NT2/D1 (cell line): ENCODE results near the gene KRTAP4-11.
"Not testable (repeated sequence)": the region's sequence is repeated elsewhere in the genome, so short reads cannot be mapped to it uniquely, and the experiment has no call there.

ENCODE experiments used
- DNase-seq: peaks from one replicate; pipeline ENCODE4 v3.0.0-alpha.2; 2011; ENCODE audit warnings: low read depth, low spot score
- H3K27me3 ChIP-seq: 2 replicates; pipeline ENCODE4 v1.6.0; 2011; ENCODE audit warnings: mild to moderate bottlenecking; ENCODE audit not compliant: insufficient read length, insufficient read depth
- H3K36me3 ChIP-seq: 2 replicates; pipeline ENCODE4 v1.6.1; 2011; ENCODE audit warnings: mild to moderate bottlenecking, low read length, mixed read lengths; ENCODE audit not compliant: insufficient read depth, insufficient read length
- H3K4me1 ChIP-seq: 2 replicates; pipeline ENCODE4 v1.5.1; 2011; ENCODE audit not compliant: insufficient read depth, insufficient read length
- H3K4me3 ChIP-seq: 2 replicates; pipeline ENCODE4 v1.5.1; 2011; ENCODE audit warnings: low read depth; ENCODE audit not compliant: insufficient read length
- H3K9ac ChIP-seq: 2 replicates; pipeline ENCODE4 v1.6.0; 2011; ENCODE audit warnings: low read depth; ENCODE audit not compliant: insufficient read length
- H3K9me3 ChIP-seq: 2 replicates; pipeline ENCODE4 v1.5.1; 2011; ENCODE audit warnings: mild to moderate bottlenecking, low read length; ENCODE audit not compliant: insufficient read depth
- SUZ12 ChIP-seq: IDR thresholded peaks from 2 replicates; pipeline ENCODE4 v1.6.1; 2011; ENCODE audit not compliant: insufficient read length, insufficient read depth; ENCODE audit errors: extremely low read depth
- YY1 ChIP-seq: IDR thresholded peaks from 2 replicates; pipeline ENCODE4 v1.6.1; 2011; ENCODE audit not compliant: insufficient read length, insufficient read depth
- ZNF274 ChIP-seq: IDR thresholded peaks from 2 replicates; pipeline ENCODE4 v1.6.1; 2011; ENCODE audit warnings: mild to moderate bottlenecking, low read depth, low read length

Gene KRTAP4-11

DNA sequence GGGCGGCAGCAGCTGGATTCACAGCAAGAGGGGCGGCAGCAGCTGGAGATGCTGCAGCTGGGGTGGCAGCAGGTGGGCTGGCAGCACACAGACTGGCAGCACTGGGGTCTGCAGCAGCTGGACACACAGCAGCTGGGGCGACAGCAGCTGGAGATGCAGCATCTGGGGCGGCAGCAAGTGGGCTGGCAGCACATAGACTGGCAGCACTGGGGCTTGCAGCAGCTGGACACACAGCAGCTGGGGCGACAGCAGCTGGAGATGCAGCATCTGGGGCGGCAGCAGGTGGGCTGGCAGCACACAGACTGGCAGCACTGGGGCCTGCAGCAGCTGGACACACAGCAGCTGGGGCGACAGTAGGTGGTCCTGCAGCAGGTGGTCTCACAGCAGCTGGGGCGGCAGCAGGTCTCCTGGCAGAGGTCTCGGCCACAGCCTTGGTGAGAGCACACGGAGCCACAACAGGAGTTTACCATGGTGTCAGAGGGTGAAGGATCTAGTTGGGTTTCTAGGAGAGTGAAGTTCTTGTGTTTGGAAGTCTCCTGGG is at the start of gene KRTAP4-11:
KRTAP4-11 (minus strand) TSS at position 528 of the 541 bp plus-strand sequence; CDS start at position 470, 58 bp downstream.
- DNase-seq, H3K4me1 ChIP-seq: not testable (repeated sequence)

GRCh38 chr17:41167561-41167960 is 49.4 kb upstream of the KRTAP4-11 start:
- H3K9ac ChIP-seq, result no peak overlapping the region

More for the DNA sequence above, at the start of gene KRTAP4-11:
- H3K27me3 ChIP-seq, H3K36me3 ChIP-seq, H3K4me3 ChIP-seq, H3K9ac ChIP-seq: not testable (repeated sequence)
- H3K9me3 ChIP-seq, result peaks cover 17% of the 10 kb centered on the region

GRCh38 chr17:41163828-41164227 is 45.7 kb upstream of the KRTAP4-11 start:
- no peak overlapping the region for H3K4me3 ChIP-seq
- H3K9ac ChIP-seq, result no peak overlapping the region
- H3K4me1 ChIP-seq, result no peaks in the 10 kb centered on the region
- no peak for TF ChIP-seq ZNF274
- TF ChIP-seq SUZ12, result no peak
- no peak for TF ChIP-seq YY1
- no peaks in the 10 kb centered on the region for H3K36me3 ChIP-seq
- H3K9me3 ChIP-seq, result no peaks in the 10 kb centered on the region
- no peaks in the 10 kb centered on the region for H3K27me3 ChIP-seq
- DNase-seq, result no peak

More at GRCh38 chr17:41167561-41167960, 49.4 kb upstream of the KRTAP4-11 start:
- Histone ChIP-seq H3K36me3 (no peaks in the 10 kb centered on the region), H3K4me1 (no peaks in the 10 kb centered on the region), H3K27me3 (no peaks in the 10 kb centered on the region), H3K4me3 (no peak overlapping the region), H3K9me3 (no peaks in the 10 kb centered on the region)
- no peak for TF ChIP-seq ZNF274
- TF ChIP-seq SUZ12, result no peak
- TF ChIP-seq YY1, result no peak
- DNase-seq, result no peak

DNA sequence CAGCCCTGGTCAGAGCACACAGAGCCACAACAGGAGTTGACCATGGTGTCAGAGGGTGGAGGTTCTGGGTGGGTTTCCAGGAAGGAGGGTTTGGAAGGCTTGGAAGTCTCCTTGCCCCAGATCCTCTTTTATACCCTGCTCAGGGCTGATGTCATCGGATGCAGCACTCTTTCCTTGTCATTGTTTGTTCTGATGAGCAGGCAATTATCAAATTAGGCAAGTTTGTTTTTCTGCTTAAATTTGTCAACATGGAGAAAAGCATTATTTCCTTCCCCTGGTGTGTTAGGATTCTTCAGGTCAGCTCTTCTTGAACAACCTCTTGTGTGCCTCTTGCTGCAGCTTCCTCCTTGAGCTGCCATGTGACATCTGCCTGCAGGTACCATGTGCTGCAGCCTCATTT is 42.5 kb upstream of the KRTAP4-11 start, which contains the start of gene KRTAP4-4:
KRTAP4-4 (minus strand) TSS at position 101 of the 400 bp plus-strand sequence; CDS start at position 44, 57 bp downstream.
- Histone ChIP-seq H3K9me3 (no peaks in the 10 kb centered on the region), H3K27me3 (no peaks in the 10 kb centered on the region), H3K4me1 (no peaks in the 10 kb centered on the region), H3K9ac (no peak within 1 kb of the TSS), H3K36me3 (no peaks in the 10 kb centered on the region), H3K4me3 (no peak within 1 kb of the TSS)
- no peak for DNase-seq
- no peak for TF ChIP-seq ZNF274
- TF ChIP-seq YY1, result no peak
- TF ChIP-seq SUZ12, result no peak

- not testable (repeated sequence) for H3K27me3 ChIP-seq
These were observed 42.0 kb upstream of the KRTAP4-11 start for GRCh38 chr17:41160190-41160589.

DNA sequence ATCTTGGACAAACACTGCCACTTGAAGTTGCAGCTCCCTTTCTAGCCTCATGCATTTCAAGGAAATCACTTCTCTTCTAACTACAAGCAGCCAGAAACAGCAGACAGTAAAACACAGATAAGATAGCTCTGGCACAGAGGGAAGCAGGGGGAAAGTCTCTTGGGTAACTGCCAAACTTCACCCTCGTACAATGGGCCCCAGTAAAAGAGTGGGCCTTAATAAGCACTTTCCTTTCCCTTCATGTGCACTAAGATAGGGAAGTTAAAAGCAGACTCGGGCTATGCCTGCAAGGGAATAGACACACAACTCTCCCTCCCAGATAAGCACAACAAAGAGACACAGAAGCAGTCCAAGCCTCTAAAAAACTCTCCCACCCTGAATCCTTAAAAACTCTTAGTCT is 35.7 kb upstream of the KRTAP4-11 start:
- Histone ChIP-seq H3K36me3 (no peaks in the 10 kb centered on the region), H3K4me3 (no peak overlapping the region), H3K4me1 (no peaks in the 10 kb centered on the region), H3K9me3 (no peaks in the 10 kb centered on the region), H3K9ac (no peak overlapping the region), H3K27me3 (no peaks in the 10 kb centered on the region)
- no peak for TF ChIP-seq ZNF274
- no peak for TF ChIP-seq YY1
- no peak for TF ChIP-seq SUZ12
- DNase-seq, result no peak

More at GRCh38 chr17:41160190-41160589, 42.0 kb upstream of the KRTAP4-11 start:
- not testable (repeated sequence) for H3K4me1 ChIP-seq, DNase-seq, H3K4me3 ChIP-seq, H3K36me3 ChIP-seq, H3K9ac ChIP-seq, H3K9me3 ChIP-seq

GRCh38 chr17:41151525-41151924 is 33.4 kb upstream of the KRTAP4-11 start:
- no peak for DNase-seq
- Histone ChIP-seq H3K27me3 (no peaks in the 10 kb centered on the region), H3K36me3 (no peaks in the 10 kb centered on the region), H3K9me3 (no peaks in the 10 kb centered on the region), H3K4me3 (no peak overlapping the region), H3K4me1 (no peaks in the 10 kb centered on the region), H3K9ac (no peak overlapping the region)
- TF ChIP-seq YY1 (no peak), ZNF274 (no peak), SUZ12 (no peak)

DNA sequence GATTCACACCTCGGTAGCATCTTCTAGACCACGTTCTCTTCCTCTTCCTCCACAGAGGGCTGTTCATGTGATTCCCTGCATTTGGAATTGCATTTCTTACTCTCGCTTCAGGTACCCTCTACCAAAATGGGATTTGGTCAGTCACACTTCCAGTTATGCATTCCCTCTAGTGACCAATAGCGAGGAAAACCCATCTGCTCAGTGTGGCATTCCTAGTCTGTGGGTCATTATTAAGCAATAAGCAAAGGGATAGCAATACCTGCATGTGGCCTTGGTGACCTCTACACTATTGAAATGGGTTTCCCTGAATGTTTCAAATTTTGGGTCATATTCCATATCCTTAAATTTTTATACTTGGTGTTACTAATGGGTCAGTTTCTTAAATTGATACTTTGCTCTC is 31.9 kb upstream of the KRTAP4-11 start:
- Histone ChIP-seq H3K4me1 (no peaks in the 10 kb centered on the region), H3K36me3 (no peaks in the 10 kb centered on the region), H3K9ac (no peak overlapping the region), H3K27me3 (no peaks in the 10 kb centered on the region), H3K4me3 (no peak overlapping the region), H3K9me3 (no peaks in the 10 kb centered on the region)
- TF ChIP-seq SUZ12, result no peak
- no peak for DNase-seq
